ENCODE data around the gene VAPA.

The VAPA gene

GRCh38 chr18:9919564-9920232 is 5.9 kb downstream of the VAPA start:
- TF ChIP-seq TEAD4 (IDR thresholded peaks at IDR 0.05), result no peak
- TF ChIP-seq YY1 (IDR thresholded peaks at IDR 0.05; ENCODE audit: low read depth), result no peak
- TF ChIP-seq FOXM1 (IDR thresholded peaks at IDR 0.05; ENCODE audit: borderline replicate concordance, low read depth), result no peak
- TF ChIP-seq, protein P1, sequence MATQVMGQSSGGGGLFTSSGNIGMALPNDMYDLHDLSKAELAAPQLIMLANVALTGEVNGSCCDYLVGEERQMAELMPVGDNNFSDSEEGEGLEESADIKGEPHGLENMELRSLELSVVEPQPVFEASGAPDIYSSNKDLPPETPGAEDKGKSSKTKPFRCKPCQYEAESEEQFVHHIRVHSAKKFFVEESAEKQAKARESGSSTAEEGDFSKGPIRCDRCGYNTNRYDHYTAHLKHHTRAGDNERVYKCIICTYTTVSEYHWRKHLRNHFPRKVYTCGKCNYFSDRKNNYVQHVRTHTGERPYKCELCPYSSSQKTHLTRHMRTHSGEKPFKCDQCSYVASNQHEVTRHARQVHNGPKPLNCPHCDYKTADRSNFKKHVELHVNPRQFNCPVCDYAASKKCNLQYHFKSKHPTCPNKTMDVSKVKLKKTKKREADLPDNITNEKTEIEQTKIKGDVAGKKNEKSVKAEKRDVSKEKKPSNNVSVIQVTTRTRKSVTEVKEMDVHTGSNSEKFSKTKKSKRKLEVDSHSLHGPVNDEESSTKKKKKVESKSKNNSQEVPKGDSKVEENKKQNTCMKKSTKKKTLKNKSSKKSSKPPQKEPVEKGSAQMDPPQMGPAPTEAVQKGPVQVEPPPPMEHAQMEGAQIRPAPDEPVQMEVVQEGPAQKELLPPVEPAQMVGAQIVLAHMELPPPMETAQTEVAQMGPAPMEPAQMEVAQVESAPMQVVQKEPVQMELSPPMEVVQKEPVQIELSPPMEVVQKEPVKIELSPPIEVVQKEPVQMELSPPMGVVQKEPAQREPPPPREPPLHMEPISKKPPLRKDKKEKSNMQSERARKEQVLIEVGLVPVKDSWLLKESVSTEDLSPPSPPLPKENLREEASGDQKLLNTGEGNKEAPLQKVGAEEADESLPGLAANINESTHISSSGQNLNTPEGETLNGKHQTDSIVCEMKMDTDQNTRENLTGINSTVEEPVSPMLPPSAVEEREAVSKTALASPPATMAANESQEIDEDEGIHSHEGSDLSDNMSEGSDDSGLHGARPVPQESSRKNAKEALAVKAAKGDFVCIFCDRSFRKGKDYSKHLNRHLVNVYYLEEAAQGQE (IDR thresholded peaks at IDR 0.05; ENCODE audit: low read depth), result no peak
- TF ChIP-seq CREB1 (IDR thresholded peaks at IDR 0.05; ENCODE audit: low read depth), result no peak

DNA sequence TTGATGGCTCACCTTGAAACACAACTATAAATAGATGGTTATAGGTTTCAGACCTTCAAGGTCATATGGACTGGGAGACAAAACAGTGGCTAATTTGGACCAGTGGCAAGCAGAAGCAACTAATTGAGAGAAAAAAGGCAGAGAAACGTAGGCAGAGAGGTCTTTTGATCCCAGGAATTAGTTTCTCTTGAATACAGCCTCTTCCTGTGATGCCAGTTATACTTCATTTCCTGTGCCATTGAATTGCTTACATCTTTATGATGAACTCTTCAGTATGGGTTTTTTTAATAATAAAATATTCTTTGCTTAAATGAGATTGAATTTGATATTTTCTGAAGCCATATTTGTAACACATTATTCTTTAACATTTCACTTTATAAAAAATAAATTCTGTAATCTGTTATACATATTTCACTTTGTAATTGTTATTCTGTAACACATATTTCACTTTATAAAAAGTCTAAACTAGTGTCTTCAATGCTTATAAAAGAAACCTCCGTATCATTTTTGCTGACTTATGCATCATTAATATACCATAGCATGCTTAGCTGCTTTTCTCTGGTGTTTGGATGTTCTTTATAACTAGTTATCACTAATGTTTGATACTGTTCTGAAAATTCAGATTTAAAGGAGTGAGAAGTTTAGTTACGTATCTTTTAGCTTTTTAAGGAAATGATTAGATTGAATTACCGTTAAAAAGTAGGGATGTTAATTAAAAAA is 8.9 kb downstream of the VAPA start:
- TF ChIP-seq FOXM1 (IDR thresholded peaks at IDR 0.05; ENCODE audit: borderline replicate concordance, low read depth) (no peak), ZBTB7A (IDR thresholded peaks at IDR 0.05; ENCODE audit: low read depth) (no peak), YY1 (IDR thresholded peaks at IDR 0.05; ENCODE audit: low read depth) (no peak), CEBPB (IDR thresholded peaks at IDR 0.05) (no peak), CREB1 (IDR thresholded peaks at IDR 0.05; ENCODE audit: low read depth) (no peak), TCF12 (IDR thresholded peaks at IDR 0.05; ENCODE audit: low read depth) (no peak), TEAD4 (IDR thresholded peaks at IDR 0.05) (no peak), EP300 (IDR thresholded peaks at IDR 0.05; ENCODE audit: borderline replicate concordance) (no peak), NFIC (IDR thresholded peaks at IDR 0.05) (no peak), TAF1 (IDR thresholded peaks at IDR 0.05; ENCODE audit: low read depth) (no peak), EGR1 (IDR thresholded peaks at IDR 0.05) (no peak), RAD21 (IDR thresholded peaks at IDR 0.05; ENCODE audit: low read depth) (no peak), MAX (IDR thresholded peaks at IDR 0.05) (no peak)
- TF ChIP-seq, protein P1 (IDR thresholded peaks at IDR 0.05; ENCODE audit: low read depth), result no peak
- TF ChIP-seq, protein P2, sequence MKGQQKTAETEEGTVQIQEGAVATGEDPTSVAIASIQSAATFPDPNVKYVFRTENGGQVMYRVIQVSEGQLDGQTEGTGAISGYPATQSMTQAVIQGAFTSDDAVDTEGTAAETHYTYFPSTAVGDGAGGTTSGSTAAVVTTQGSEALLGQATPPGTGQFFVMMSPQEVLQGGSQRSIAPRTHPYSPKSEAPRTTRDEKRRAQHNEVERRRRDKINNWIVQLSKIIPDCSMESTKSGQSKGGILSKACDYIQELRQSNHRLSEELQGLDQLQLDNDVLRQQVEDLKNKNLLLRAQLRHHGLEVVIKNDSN (IDR thresholded peaks at IDR 0.05), result no peak

DNA sequence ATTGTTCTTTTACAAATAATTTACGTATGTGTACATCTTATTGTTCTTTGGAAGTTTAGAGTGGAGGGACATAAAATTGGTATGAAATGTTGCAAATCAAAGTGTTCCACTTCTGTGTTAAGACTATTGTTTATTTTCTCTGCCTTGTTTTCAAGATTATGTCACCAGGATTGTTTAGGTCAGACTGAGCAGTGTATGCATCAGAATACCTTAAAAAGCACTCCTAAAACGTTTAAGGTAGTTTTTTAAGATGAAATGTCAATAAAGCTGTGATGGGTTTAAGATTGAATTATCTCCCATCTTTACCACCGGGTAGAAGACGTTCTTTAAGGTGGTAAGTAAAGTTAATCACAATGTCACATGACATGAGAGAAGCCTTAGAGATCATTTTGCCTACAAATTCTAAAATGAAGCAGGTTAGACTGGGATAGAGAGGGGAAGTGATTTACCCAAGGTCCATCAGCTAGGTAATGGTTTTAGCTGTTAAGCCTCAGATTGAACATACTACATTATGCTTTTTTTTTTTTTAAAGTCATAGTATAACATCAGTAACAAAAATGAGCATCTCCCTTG is 10.6 kb downstream of the VAPA start:
- TF ChIP-seq MAX (IDR thresholded peaks at IDR 0.05), result no peak

- TF ChIP-seq TEAD4 (IDR thresholded peaks at IDR 0.05) (no peak), EP300 (IDR thresholded peaks at IDR 0.05; ENCODE audit: borderline replicate concordance) (no peak), TAF1 (IDR thresholded peaks at IDR 0.05; ENCODE audit: low read depth) (no peak), MAX (IDR thresholded peaks at IDR 0.05) (no peak), TCF12 (IDR thresholded peaks at IDR 0.05; ENCODE audit: low read depth) (no peak), ZBTB7A (IDR thresholded peaks at IDR 0.05; ENCODE audit: low read depth) (no peak)
- TF ChIP-seq, protein P2 (IDR thresholded peaks at IDR 0.05), result no peak
- TF ChIP-seq, protein P1 (IDR thresholded peaks at IDR 0.05; ENCODE audit: low read depth), result no peak
Measured at GRCh38 chr18:9925369-9925768, 11.6 kb downstream of the VAPA start.

Data from Ishikawa (cell line).